CD4-positive, alpha-beta T cell (primary cell): Measurements from ENCODE around the gene SCLY. TPM values are rescaled to one million over a fixed set of nuclear protein-coding genes. Genes with fewer than 3 reads are reported as not detected.

ENCODE experiments used
- ATAC-seq: fragments of 200-7000 bp; cut with Tn5 transposase; one replicate; pipeline ENCODE4 v1.10.0; 2022; ENCODE audit warnings: mild to moderate bottlenecking; ENCODE audit not compliant: poor library complexity
- CTCF ChIA-PET: fragments of 350-600 bp; sonication (Branson Sonifier 250); formaldehyde crosslinking; loops from one replicate; lab custom pipeline; 2021; ENCODE audit warnings: antibody characterized with exemption, inconsistent platforms; lab: Charles Lee
- POLR2A ChIA-PET: fragments of 350-600 bp; sonication (Branson Sonifier 250); formaldehyde crosslinking; loops from one replicate; lab custom pipeline; 2021; ENCODE audit warnings: antibody characterized with exemption, inconsistent platforms; lab: Charles Lee
- DNase-seq, 14 experiments: peaks; one replicate each; pipeline ENCODE4 v3.0.0-alpha.2; 2013 to 2020; ENCODE audit warnings: mixed read lengths in 2 of 14
- H3K27ac ChIP-seq, 2 donors: one replicate each; pipeline versions ENCODE4 v1.5.1 to v1.7.0; 2013; ENCODE audit warnings: low read length in 2 of 2, low read depth in 1 of 2, mild to moderate bottlenecking in 1 of 2
- H3K27me3 ChIP-seq, 2 experiments: 1 replicate in 1 of 2; 2 replicates in 1 of 2; pipeline versions ENCODE4 v1.6.1 to v1.7.0; 2013; ENCODE audit warnings: low read length in 2 of 2, control low read depth in 1 of 2, mild to moderate bottlenecking in 1 of 2, moderate library complexity in 1 of 2; ENCODE audit not compliant: insufficient read depth in 2 of 2, control insufficient read depth in 1 of 2
- H3K36me3 ChIP-seq: one replicate; pipeline ENCODE4 v1.6.1; 2013; ENCODE audit warnings: low read length, control low read depth; ENCODE audit not compliant: insufficient read depth
- H3K4me1 ChIP-seq: one replicate; pipeline ENCODE4 v1.6.1; 2013; ENCODE audit warnings: low read length, control low read depth; ENCODE audit not compliant: insufficient read depth
- H3K4me3 ChIP-seq: one replicate; pipeline ENCODE4 v1.5.1; 2013; ENCODE audit warnings: mild to moderate bottlenecking, low read length, moderate library complexity
- H3K9me3 ChIP-seq, 2 experiments: 1 replicate in 1 of 2; 2 replicates in 1 of 2; pipeline versions ENCODE4 v1.6.1 to v1.7.0; 2013; ENCODE audit warnings: low read length in 2 of 2, mild to moderate bottlenecking in 2 of 2, control low read depth in 1 of 2, moderate library complexity in 1 of 2; ENCODE audit not compliant: control insufficient read depth in 1 of 2, insufficient read depth in 1 of 2
- H3K27ac Mint-ChIP-seq: one replicate; pipeline ENCODE4 v1.8.0; 2020; ENCODE audit warnings: mixed read lengths
- H3K27me3 Mint-ChIP-seq: one replicate; pipeline ENCODE4 v1.8.0; 2021; ENCODE audit warnings: mixed read lengths
- H3K36me3 Mint-ChIP-seq: one replicate; pipeline ENCODE4 v1.8.0; 2021; ENCODE audit warnings: low read depth, mixed read lengths
- H3K4me1 Mint-ChIP-seq: one replicate; pipeline ENCODE4 v1.8.0; 2021; ENCODE audit warnings: low read depth, mixed read lengths
- H3K4me3 Mint-ChIP-seq: one replicate; pipeline ENCODE4 v1.8.0; 2020; ENCODE audit warnings: mild to moderate bottlenecking, mixed read lengths
- H3K9me3 Mint-ChIP-seq: one replicate; pipeline ENCODE4 v1.8.0; 2020; ENCODE audit warnings: mixed read lengths
- CTCF ChIP-seq: fragments of 200-600 bp; IDR thresholded peaks from one replicate; pipeline ENCODE4 v1.8.0; 2022; ENCODE audit warnings: antibody characterized with exemption, mild to moderate bottlenecking
- intact Hi-C, 2 experiments: fragments of 100-400 bp; cut with DNase I in 1 of 2; cut with micrococcal nuclease in 1 of 2; formaldehyde crosslinking; loops; one replicate each; pipeline versions ENCODE4 v1.15.1 to v1.9.0; 2023 to 2025; cut with DNase I, micrococcal nuclease
- total RNA-seq, 174 experiments: library from RNA in 2 of 174; stranded (reverse) in 2 of 174; gene quantifications; one replicate each; pipeline ENCODE4 v1.2.3 and lab custom pipeline; 2021 to 2026

SCLY gene
- total RNA-seq, 2 experiments from 2014 or later: 8.9 to 9.6 TPM

DNA sequence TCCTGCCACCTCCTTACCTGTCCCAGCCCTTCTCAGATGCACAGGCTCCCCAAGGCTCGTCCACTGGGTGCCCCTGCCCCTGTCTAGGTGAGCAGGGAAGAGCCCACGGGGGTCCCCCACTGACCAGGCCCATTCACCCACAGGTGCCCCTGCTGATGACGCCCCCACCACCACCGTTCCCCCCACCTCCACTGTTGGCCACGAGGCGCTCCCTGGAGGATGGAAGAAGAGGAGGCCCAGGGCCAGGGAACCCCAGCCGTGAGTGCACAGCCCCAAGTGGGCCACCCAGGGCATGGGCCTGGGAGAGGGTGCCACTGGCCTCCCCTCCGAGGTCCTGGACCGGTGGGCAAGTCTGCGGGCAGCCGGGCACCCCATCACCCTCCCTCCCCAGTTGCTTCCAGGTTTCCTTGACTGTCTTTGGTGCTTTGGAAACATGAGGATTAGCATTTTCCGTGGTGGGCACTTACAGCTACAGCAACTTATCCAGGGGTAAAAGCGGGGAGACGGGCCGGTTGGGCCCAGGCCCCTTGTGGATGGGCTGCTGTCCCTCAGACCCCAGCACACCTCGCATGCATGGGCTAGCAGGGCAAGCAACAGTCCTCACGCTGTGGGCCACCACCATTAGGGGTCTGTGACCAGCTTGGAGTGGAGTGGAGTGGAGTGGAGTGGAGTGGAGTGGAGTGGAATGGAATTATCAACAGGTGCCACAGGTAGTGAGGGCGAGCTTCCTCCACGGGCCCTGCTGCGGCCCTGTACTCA is 64.5 kb downstream of the SCLY start:
- Histone ChIP-seq H3K4me1 (no peaks in the 10 kb centered on the region), H3K36me3 (no peaks in the 10 kb centered on the region), H3K9me3 (peaks cover 0 to 6% of the 10 kb centered on the region in 2 experiments), H3K27me3 (no peaks in the 10 kb centered on the region), H3K4me3 (no peak overlapping the region), H3K27ac (no peak overlapping the region)
- DNase-seq: no peak
- no peaks in the 10 kb centered on the region for H3K36me3 Mint-ChIP-seq
- no peak for TF ChIP-seq CTCF
- H3K9me3 Mint-ChIP-seq: no peaks in the 10 kb centered on the region
- ChIA-PET CTCF (no interaction called here), POLR2A (no interaction called here)
- intact Hi-C loops: no loop called here
- no peak overlapping the region for H3K27ac Mint-ChIP-seq
- H3K4me1 Mint-ChIP-seq: no peaks in the 10 kb centered on the region
- no peak overlapping the region for H3K4me3 Mint-ChIP-seq
- H3K27me3 Mint-ChIP-seq: no peaks in the 10 kb centered on the region
- no peak for ATAC-seq

DNA sequence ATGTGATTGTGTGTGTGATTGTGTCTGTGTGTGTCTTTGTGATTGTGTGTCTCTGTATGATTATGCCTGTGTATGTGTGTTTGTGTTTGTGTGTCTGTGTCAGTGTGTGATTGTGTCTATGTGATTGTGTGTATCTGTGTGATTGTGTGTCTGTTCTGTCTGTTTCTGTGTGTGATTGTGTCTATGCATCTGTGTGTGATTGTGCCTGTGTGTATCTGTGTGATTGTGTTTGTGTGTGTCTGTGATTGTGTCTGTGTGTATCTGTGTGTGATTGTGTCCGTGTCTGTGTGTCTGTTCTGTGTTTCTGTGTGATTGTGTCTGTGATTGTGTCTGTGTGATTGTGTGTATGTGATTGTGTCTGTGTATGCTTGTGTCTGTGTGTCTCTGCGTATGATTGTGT is 65.5 kb downstream of the SCLY start:
- no peaks in the 10 kb centered on the region for H3K36me3 ChIP-seq
- H3K4me3 ChIP-seq: no peak overlapping the region
- Mint-ChIP-seq H3K4me1 (no peaks in the 10 kb centered on the region), H3K27me3 (no peaks in the 10 kb centered on the region), H3K9me3 (no peaks in the 10 kb centered on the region), H3K4me3 (no peak overlapping the region), H3K27ac (no peak overlapping the region), H3K36me3 (no peaks in the 10 kb centered on the region)
- TF ChIP-seq CTCF: no peak
- H3K4me1 ChIP-seq: no peaks in the 10 kb centered on the region
- intact Hi-C loops: no loop called here
- POLR2A ChIA-PET: no interaction called here
- DNase-seq (no peak), ATAC-seq (no peak)
- H3K27ac ChIP-seq: no peak overlapping the region
- no peaks in the 10 kb centered on the region for H3K9me3 ChIP-seq
- H3K27me3 ChIP-seq: no peaks in the 10 kb centered on the region
- CTCF ChIA-PET: no interaction called here

- Histone ChIP-seq H3K27me3 (no peaks in the 10 kb centered on the region), H3K27ac (no peak overlapping the region), H3K4me3 (no peak overlapping the region), H3K4me1 (no peaks in the 10 kb centered on the region), H3K9me3 (no peaks in the 10 kb centered on the region), H3K36me3 (no peaks in the 10 kb centered on the region)
- Mint-ChIP-seq H3K4me1 (no peaks in the 10 kb centered on the region), H3K4me3 (no peak overlapping the region), H3K36me3 (no peaks in the 10 kb centered on the region), H3K9me3 (no peaks in the 10 kb centered on the region), H3K27ac (no peak overlapping the region), H3K27me3 (no peaks in the 10 kb centered on the region)
- ATAC-seq (no peak), DNase-seq (no peak)
- intact Hi-C loops: no loop called here
- CTCF ChIA-PET: no interaction called here
- TF ChIP-seq CTCF: no peak
- POLR2A ChIA-PET: no interaction called here
Measured at GRCh38 chr2:238126775-238127164, 66.0 kb downstream of the SCLY start.
